ENCODE measurements around the gene OXT. TPM values are rescaled to one million over a fixed set of nuclear protein-coding genes. Genes with fewer than 3 reads are reported as not detected.

The OXT gene
- total and polyA plus RNA-seq, 9 donors, result 0.61 to 0.86 TPM; not detected in 7

DNA sequence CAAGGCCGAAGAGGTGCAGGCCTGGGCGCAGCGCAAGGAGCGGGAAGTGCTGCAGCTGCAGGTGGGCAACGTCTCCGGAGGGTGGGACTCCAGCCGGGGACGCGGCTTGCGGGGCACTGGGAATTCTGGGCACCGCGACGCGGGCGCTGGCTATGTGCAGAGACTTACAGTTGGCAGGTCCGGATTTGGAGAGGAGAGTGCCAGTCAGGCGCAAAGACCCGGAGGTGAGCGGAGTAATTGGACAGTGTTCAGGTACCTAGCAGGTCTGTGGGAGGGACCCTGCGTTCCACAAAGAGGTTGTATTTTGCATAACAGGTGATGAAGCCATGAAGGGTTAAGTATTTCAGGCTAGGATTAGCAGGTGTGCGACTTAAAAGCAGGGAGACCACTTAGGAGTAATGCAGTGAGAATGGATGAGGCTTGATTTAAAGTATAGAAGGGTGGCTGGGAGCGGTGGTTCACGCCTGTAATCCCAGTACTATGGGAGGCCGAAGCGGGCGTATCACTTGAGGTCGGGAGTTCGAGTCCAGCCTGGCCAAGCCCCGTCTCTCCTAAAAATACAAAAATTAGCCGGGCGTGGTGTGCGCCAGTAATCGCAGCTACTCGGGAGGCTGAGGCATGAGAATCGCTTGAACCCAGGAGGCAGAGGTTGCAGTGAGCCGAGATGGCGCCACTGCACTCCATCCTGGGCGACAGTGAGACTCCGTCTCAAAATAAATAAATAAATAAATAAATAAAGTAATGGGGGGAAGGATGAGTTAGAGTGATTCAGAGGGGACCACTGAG is 24.6 kb upstream of the OXT start:
- intact Hi-C loops (cut with DNase I), result loop anchor here in 1 of 4 donors (5.0 kb wide), 1 partner anchor 165 kb away; no protein-coding TSS in a partner anchor
- Histone ChIP-seq H3K9me3 (no peaks in the 10 kb centered on the region), H3K36me3 (no peaks in the 10 kb centered on the region), H3K27ac (peak overlapping the region in 1 of 2 donors; percentile 95), H3K4me3 (peak overlapping the region; percentile 79), H3K4me1 (ENCODE audit: insufficient read depth) (peaks cover 14% of the 10 kb centered on the region), H3K27me3 (no peaks in the 10 kb centered on the region)
- DNase-seq, result no peak
- TF ChIP-seq EP300 (IDR thresholded peaks at IDR 0.05), result no peak
- TF ChIP-seq, protein P1, sequence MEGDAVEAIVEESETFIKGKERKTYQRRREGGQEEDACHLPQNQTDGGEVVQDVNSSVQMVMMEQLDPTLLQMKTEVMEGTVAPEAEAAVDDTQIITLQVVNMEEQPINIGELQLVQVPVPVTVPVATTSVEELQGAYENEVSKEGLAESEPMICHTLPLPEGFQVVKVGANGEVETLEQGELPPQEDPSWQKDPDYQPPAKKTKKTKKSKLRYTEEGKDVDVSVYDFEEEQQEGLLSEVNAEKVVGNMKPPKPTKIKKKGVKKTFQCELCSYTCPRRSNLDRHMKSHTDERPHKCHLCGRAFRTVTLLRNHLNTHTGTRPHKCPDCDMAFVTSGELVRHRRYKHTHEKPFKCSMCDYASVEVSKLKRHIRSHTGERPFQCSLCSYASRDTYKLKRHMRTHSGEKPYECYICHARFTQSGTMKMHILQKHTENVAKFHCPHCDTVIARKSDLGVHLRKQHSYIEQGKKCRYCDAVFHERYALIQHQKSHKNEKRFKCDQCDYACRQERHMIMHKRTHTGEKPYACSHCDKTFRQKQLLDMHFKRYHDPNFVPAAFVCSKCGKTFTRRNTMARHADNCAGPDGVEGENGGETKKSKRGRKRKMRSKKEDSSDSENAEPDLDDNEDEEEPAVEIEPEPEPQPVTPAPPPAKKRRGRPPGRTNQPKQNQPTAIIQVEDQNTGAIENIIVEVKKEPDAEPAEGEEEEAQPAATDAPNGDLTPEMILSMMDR (IDR thresholded peaks at IDR 0.05), result no peak
- no peak for TF ChIP-seq POLR2A (IDR thresholded peaks at IDR 0.05)
- WGBS, 3 donors, result 29 to 37% (median 30%) methylated on average over 38 to 39 of the region's 39 CpGs

DNA sequence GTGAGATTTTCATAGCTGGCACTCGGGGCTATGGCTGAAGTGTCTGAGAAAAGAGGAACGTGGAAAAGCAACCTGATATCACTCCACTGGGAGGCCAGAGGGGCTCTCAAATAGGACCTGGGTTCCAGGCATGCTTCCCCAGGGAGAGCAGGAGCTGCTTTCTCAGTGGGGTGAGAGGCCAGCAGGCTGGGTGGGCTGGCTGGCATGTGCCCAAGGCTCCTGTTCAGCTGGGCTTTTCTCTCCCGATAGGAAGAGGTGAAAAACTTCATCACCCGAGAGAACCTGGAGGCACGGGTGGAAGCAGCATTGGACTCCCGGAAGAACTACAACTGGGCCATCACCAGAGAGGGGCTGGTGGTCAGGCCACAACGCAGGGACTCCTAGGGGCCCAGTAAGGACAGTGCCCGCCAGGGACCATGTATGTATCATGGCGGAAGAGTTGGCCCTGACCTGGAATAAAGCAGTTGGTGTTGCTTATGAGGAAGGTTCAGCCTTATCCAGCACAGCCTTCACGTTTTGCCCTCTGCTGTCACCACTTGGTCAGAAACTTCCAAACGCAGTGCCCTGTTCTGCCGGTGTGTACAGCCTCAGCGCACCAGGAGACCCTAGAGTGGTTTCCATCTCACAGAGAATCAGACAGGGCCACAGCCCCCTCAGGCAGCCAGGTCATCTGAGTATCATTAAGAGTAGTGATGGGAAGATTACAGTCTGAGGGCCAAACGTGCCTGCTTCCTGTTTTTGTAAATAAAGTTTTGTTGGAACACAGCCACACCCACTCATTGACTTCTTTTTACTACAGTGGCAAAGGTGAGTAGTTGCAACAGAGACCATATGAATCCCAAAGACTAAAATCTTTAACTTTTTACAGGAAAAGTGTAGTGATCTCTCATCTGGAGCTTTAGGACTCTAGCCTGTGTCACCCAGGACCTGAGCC is 23.7 kb upstream of the OXT start:
- Histone ChIP-seq H3K4me3 (no peak overlapping the region), H3K27me3 (no peaks in the 10 kb centered on the region), H3K4me1 (ENCODE audit: insufficient read depth) (peaks cover 8% of the 10 kb centered on the region), H3K27ac (no peak overlapping the region), H3K36me3 (no peaks in the 10 kb centered on the region), H3K9me3 (no peaks in the 10 kb centered on the region)
- TF ChIP-seq, protein P1 (IDR thresholded peaks at IDR 0.05), result no peak
- no peak for TF ChIP-seq EP300 (IDR thresholded peaks at IDR 0.05)
- no peak for TF ChIP-seq POLR2A (IDR thresholded peaks at IDR 0.05)
- 70 to 76% (median 73%) methylated on average over 14 of the region's 14 CpGs for WGBS, 3 donors
- intact Hi-C loops (cut with DNase I), result loop anchor here in 1 of 4 donors (5.0 kb wide), 1 partner anchor 165 kb away; no protein-coding TSS in a partner anchor
- DNase-seq, result peak in 2 of 5 donors; percentile 43 to 48

DNA sequence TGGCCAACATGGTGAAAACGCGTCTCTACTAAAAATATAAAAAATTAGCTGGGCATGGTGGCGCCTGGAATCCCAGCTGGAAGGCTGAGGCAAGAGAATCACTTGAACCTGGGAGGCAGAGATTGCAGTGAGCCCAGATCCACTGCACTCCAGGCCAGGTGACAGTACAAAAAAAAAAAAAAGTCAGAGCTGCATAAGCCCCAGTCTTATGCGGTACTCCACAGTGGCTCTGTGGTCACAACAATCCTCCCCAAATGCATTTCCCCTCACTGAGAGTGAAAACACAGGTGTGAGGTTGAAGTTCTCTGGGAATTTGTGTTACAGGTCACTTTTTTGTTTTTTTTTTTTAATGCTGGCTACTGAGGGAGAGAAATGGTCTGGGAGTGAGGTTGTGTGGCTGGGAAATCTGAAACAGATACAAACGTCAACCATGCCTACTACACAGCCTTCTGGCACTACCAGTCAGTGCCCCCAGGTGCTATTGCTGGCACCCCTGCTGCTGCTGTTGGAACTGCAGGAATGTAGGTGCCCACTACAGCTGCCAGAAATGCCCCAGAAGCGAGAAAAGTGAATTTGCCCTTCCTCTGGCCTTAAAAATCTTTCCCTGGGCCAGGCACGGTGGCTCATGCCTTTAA is 19.9 kb upstream of the OXT start:
- intact Hi-C loops (cut with DNase I), result loop anchor here in 3 of 4 donors (5.0 to 10.0 kb wide), 4 partner anchors 63 to 1924 kb away; no protein-coding TSS in a partner anchor

More for the DNA sequence above, 19.9 kb upstream of the OXT start:
- Histone ChIP-seq H3K36me3 (no peaks in the 10 kb centered on the region), H3K27ac (no peak overlapping the region), H3K27me3 (no peaks in the 10 kb centered on the region), H3K9me3 (no peaks in the 10 kb centered on the region), H3K4me3 (no peak overlapping the region), H3K4me1 (ENCODE audit: insufficient read depth) (peaks cover 5% of the 10 kb centered on the region)
- DNase-seq, result no peak
- WGBS, 3 donors, result 49 to 65% (median 58%) methylated on average over 7 of the region's 7 CpGs
- TF ChIP-seq POLR2A (IDR thresholded peaks at IDR 0.05) (no peak), EP300 (IDR thresholded peaks at IDR 0.05) (no peak)
- TF ChIP-seq, protein P1 (IDR thresholded peaks at IDR 0.05), result no peak
